Caco-2 (cell line): Measurements from ENCODE around the gene TAS2R19. TPM values are rescaled to one million over a fixed set of nuclear protein-coding genes. Genes with fewer than 3 reads are reported as not detected.
"Not testable (repeated sequence)": the region's sequence is repeated elsewhere in the genome, so short reads cannot be mapped to it uniquely, and the experiment has no call there.

Source experiments
- BruUV-seq: library from RNA; stranded (reverse); fragments of 400-500 nt; replicated peaks from 2 replicates; lab custom pipeline; 2021; lab: Mats Ljungman, UMichigan
- CTCF ChIA-PET: fragments of 300-600 bp; sonication (Branson Sonifier 250); formaldehyde crosslinking; loops from one replicate; lab custom pipeline; 2022; ENCODE audit warnings: antibody characterized with exemption; lab: Charles Lee
- POLR2A ChIA-PET: fragments of 300-600 bp; sonication (Branson Sonifier 250); formaldehyde crosslinking; loops from one replicate; lab custom pipeline; 2022; ENCODE audit warnings: antibody characterized with exemption; lab: Charles Lee
- DNase-seq, 2 experiments: peaks; one replicate each; pipeline versions ENCODE4 v3.0.0 to v3.0.0-alpha.2; 2020 to 2022
- H3K27me3 ChIP-seq: replicated peaks from 2 replicates; pipeline ENCODE4 v1.6.0; 2011; ENCODE audit warnings: low read length; ENCODE audit not compliant: control insufficient read depth, insufficient read depth
- H3K36me3 ChIP-seq: 2 replicates; pipeline ENCODE4 v1.5.1; 2011; ENCODE audit warnings: low read length; ENCODE audit not compliant: control insufficient read depth, insufficient read depth
- H3K4me1 ChIP-seq: fragments of 250-450 bp; sonication (Bioruptor Pico); 2 replicates; pipeline ENCODE4 v1.5.1; 2020; ENCODE audit warnings: mild to moderate bottlenecking
- H3K4me3 ChIP-seq: 2 replicates; pipeline ENCODE4 v1.5.1; 2011; ENCODE audit warnings: low read depth, mild to moderate bottlenecking, control low read depth, low read length
- H3K9me3 ChIP-seq: fragments of 250-450 bp; sonication (Bioruptor Pico); 2 replicates; pipeline ENCODE4 v1.5.1; 2020; ENCODE audit warnings: mild to moderate bottlenecking, moderate library complexity
- H3K27ac Mint-ChIP-seq: one replicate; pipeline ENCODE4 v1.8.0; 2022; ENCODE audit warnings: mixed read lengths; ENCODE audit not compliant: unreplicated experiment
- H3K27me3 Mint-ChIP-seq: one replicate; pipeline ENCODE4 v1.8.0; 2022; ENCODE audit warnings: mixed read lengths; ENCODE audit not compliant: insufficient read depth, unreplicated experiment
- H3K36me3 Mint-ChIP-seq: one replicate; pipeline ENCODE4 v1.8.0; 2022; ENCODE audit warnings: mild to moderate bottlenecking, mixed read lengths; ENCODE audit not compliant: insufficient read depth, unreplicated experiment
- H3K4me1 Mint-ChIP-seq: one replicate; pipeline ENCODE4 v1.8.0; 2022; ENCODE audit warnings: low read depth, mixed read lengths; ENCODE audit not compliant: unreplicated experiment
- H3K4me3 Mint-ChIP-seq: one replicate; pipeline ENCODE4 v1.8.0; 2022; ENCODE audit warnings: mild to moderate bottlenecking, moderate library complexity, mixed read lengths; ENCODE audit not compliant: unreplicated experiment
- H3K9me3 Mint-ChIP-seq: one replicate; pipeline ENCODE4 v1.8.0; 2022; ENCODE audit warnings: mixed read lengths; ENCODE audit not compliant: unreplicated experiment
- intact Hi-C: fragments of 100-400 bp; cut with micrococcal nuclease; formaldehyde crosslinking; loops from one replicate; pipeline ENCODE4 v1.10.0; 2022; ENCODE audit not compliant: unreplicated experiment
- total RNA-seq: library from RNA; stranded (reverse); gene quantifications from 2 replicates; pipeline ENCODE4 v1.2.3, GENCODE V29; 2022
- TF ChIP-seq, protein P1 (sequence below), 2 experiments: fragments of 200-600 bp in 1 of 2; IDR thresholded peaks; 1 replicate in 1 of 2; 2 replicates in 1 of 2; pipeline versions ENCODE4 v1.5.1 to v1.8.0; 2011 to 2022; ENCODE audit warnings: antibody characterized with exemption in 1 of 2, control low read depth in 1 of 2, inconsistent platforms in 1 of 2, low read depth in 1 of 2, low read length in 1 of 2, mild to moderate bottlenecking in 1 of 2, moderate library complexity in 1 of 2; ENCODE audit not compliant: insufficient read depth in 1 of 2, severe bottlenecking in 1 of 2, unreplicated experiment in 1 of 2

Gene TAS2R19
- total RNA-seq, 1 experiment from 2014 or later = 4.8 TPM

DNA sequence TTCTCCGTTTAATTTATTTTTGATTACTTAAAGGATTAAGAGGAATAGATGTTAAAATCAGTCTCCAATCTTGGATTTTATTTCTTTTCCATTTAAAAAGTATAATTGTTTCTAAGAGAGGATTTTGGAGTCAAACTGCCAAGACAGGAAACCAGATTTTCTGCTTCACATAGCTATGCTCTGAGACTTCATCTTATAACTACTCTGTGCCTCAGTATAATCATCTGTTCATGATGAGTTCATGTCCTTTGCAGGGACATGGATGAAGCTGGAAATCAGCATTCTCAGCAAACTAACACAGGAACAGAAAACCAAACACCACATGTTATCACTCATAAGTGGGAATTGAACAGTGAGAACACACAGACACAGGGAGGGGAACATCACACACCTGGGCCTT lies 17.7 kb upstream of the TAS2R19 start:
- H3K27ac Mint-ChIP-seq = no peak overlapping the region

DNA sequence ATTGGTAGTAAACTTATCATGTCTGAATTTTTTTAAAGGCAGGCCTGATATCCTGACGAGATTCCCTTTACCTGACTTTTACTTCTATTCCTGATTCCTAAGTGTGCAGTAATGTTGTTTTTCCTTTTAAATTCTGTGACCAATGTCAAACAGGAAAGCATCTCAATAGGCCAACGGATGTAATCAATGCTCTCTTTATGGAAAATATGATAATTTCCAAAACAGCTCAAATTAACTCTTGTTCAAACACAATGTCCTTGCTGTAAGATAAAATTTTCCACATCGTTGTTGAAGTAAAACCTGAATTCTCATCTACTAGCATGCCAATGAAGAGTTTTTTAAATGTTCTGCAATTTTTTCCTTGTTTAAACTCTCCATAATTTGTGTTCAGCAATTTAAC lies 16.8 kb upstream of the TAS2R19 start:
- Histone ChIP-seq H3K4me1 (no peaks in the 10 kb centered on the region), H3K4me3 (no peak overlapping the region), H3K36me3 (no peaks in the 10 kb centered on the region), H3K9me3 (no peaks in the 10 kb centered on the region), H3K27me3 (no peaks in the 10 kb centered on the region)
- intact Hi-C loops = no loop called here
- TF ChIP-seq, protein P1, sequence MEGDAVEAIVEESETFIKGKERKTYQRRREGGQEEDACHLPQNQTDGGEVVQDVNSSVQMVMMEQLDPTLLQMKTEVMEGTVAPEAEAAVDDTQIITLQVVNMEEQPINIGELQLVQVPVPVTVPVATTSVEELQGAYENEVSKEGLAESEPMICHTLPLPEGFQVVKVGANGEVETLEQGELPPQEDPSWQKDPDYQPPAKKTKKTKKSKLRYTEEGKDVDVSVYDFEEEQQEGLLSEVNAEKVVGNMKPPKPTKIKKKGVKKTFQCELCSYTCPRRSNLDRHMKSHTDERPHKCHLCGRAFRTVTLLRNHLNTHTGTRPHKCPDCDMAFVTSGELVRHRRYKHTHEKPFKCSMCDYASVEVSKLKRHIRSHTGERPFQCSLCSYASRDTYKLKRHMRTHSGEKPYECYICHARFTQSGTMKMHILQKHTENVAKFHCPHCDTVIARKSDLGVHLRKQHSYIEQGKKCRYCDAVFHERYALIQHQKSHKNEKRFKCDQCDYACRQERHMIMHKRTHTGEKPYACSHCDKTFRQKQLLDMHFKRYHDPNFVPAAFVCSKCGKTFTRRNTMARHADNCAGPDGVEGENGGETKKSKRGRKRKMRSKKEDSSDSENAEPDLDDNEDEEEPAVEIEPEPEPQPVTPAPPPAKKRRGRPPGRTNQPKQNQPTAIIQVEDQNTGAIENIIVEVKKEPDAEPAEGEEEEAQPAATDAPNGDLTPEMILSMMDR (IDR thresholded peaks at IDR 0.05; ENCODE audit: insufficient read depth in 1 of 2, low read depth in 1 of 2, low read length in 1 of 2, severe bottlenecking in 1 of 2, unreplicated experiment in 1 of 2) = no peak
- no peak overlapping the region for H3K4me3 Mint-ChIP-seq
- ChIA-PET POLR2A (no interaction called here), CTCF (no interaction called here)
- BruUV-seq = no TSS peak
- no peak for DNase-seq
- no peaks in the 10 kb centered on the region for H3K9me3 Mint-ChIP-seq
- H3K27me3 Mint-ChIP-seq = no peaks in the 10 kb centered on the region
- H3K36me3 Mint-ChIP-seq = peaks cover 20% of the 10 kb centered on the region
- peaks cover 8% of the 10 kb centered on the region for H3K4me1 Mint-ChIP-seq
- H3K27ac Mint-ChIP-seq = no peak overlapping the region

More for the DNA sequence above, 17.7 kb upstream of the TAS2R19 start:
- no peak for DNase-seq
- H3K4me3 Mint-ChIP-seq = no peak overlapping the region
- intact Hi-C loops = no loop called here
- H3K9me3 ChIP-seq = no peaks in the 10 kb centered on the region
- ChIA-PET CTCF (no interaction called here), POLR2A (no interaction called here)
- no peaks in the 10 kb centered on the region for H3K27me3 Mint-ChIP-seq
- no peaks in the 10 kb centered on the region for H3K9me3 Mint-ChIP-seq
- TF ChIP-seq, protein P1 (IDR thresholded peaks at IDR 0.05; ENCODE audit: insufficient read depth in 1 of 2, low read depth in 1 of 2, low read length in 1 of 2, severe bottlenecking in 1 of 2, unreplicated experiment in 1 of 2) = no peak
- H3K4me3 ChIP-seq = no peak overlapping the region
- BruUV-seq = no TSS peak
- no peaks in the 10 kb centered on the region for H3K4me1 ChIP-seq
- H3K27me3 ChIP-seq = no peaks in the 10 kb centered on the region
- H3K36me3 Mint-ChIP-seq = peaks cover 24% of the 10 kb centered on the region
- H3K4me1 Mint-ChIP-seq = peaks cover 8% of the 10 kb centered on the region
- no peaks in the 10 kb centered on the region for H3K36me3 ChIP-seq

DNA sequence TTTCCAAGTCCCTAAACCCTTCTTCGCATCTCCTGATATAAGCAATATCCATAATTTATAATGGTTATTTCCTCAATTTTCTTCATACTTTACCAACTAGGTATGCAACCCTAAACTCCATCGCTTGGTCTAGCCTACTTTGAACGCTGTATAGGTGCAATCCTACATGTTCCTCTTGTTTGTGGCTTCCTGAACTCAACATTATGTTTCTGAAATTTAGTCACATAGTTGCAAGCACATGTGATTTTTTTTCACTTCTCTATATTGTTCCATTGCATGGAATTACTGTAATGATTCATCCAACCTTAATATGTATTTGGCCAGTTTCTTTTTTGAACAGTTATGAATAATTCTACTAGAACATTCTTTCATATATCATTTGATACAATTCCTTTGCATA lies 11.5 kb upstream of the TAS2R19 start:
- H3K4me3 ChIP-seq, DNase-seq, H3K27me3 Mint-ChIP-seq, H3K4me1 Mint-ChIP-seq, intact Hi-C loops, H3K27me3 ChIP-seq, H3K4me1 ChIP-seq, H3K27ac Mint-ChIP-seq, BruUV-seq, POLR2A ChIA-PET, H3K36me3 ChIP-seq, H3K9me3 Mint-ChIP-seq, H3K4me3 Mint-ChIP-seq, CTCF ChIA-PET, H3K9me3 ChIP-seq: not testable (repeated sequence)
- H3K36me3 Mint-ChIP-seq = peaks cover 16% of the 10 kb centered on the region

DNA sequence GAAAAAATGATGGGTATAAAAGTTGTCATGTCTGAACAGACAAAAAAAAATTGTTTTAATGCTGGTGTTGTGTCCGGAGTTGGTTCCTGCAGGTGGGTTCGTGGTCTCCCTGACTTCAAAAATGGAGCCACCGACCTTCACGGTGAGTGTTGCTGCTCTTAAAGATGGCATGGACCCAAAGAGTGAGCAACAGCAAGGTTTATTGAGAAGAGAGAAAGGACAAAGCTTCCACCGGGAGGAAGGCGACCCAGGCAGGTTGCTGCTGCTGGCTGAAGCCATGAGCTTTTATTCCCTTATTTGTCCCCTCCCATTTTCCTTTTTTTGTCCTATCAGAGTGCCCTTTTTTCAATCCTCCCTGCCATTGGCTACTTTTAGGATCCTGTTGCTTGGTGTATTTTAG lies 8.9 kb upstream of the TAS2R19 start, which contains the start of gene TAS2R31:
Gene TAS2R31 (minus strand): TSS at position 101 of the 400 bp plus-strand sequence. CDS start 72 bp downstream, at position 29.
- POLR2A ChIA-PET = no interaction called here
- H3K27me3 Mint-ChIP-seq = no peaks in the 10 kb centered on the region
- TF ChIP-seq, protein P1 (IDR thresholded peaks at IDR 0.05; ENCODE audit: insufficient read depth in 1 of 2, low read depth in 1 of 2, low read length in 1 of 2, severe bottlenecking in 1 of 2, unreplicated experiment in 1 of 2) = no peak
- intact Hi-C loops = no loop called here
- no peaks in the 10 kb centered on the region for H3K4me1 Mint-ChIP-seq
- peaks cover 20% of the 10 kb centered on the region for H3K36me3 Mint-ChIP-seq
- CTCF ChIA-PET = no interaction called here
- no peaks in the 10 kb centered on the region for H3K9me3 Mint-ChIP-seq
- Histone ChIP-seq H3K9me3 (no peaks in the 10 kb centered on the region), H3K4me1 (no peaks in the 10 kb centered on the region), H3K36me3 (peaks cover 3% of the 10 kb centered on the region), H3K4me3 (no peak within 1 kb of the TSS), H3K27me3 (no peaks in the 10 kb centered on the region)
- no peak within 1 kb of the TSS for H3K4me3 Mint-ChIP-seq
- DNase-seq = no peak
- H3K27ac Mint-ChIP-seq = no peak within 1 kb of the TSS
- BruUV-seq = no TSS peak
